SK-N-SH (cell line): ENCODE measurements around the gene BTBD18.

ENCODE experiments used
- CHD2 ChIP-seq: fragments of 150-350 bp; IDR thresholded peaks from 2 replicates; pipeline ENCODE4 v1.6.1; 2018; ENCODE audit warnings: low read length; ENCODE audit not compliant: partially characterized antibody
- CTCF ChIP-seq: fragments of 200-600 bp; sonication (generic); IDR thresholded peaks from 2 replicates; pipeline ENCODE4 v1.6.1; 2017; ENCODE audit warnings: antibody characterized with exemption, mild to moderate bottlenecking, moderate library complexity
- FOXM1 ChIP-seq: IDR thresholded peaks from 2 replicates; pipeline ENCODE4 v1.4.0; 2012; ENCODE audit warnings: low read depth, mild to moderate bottlenecking
- GABPA ChIP-seq: IDR thresholded peaks from 2 replicates; pipeline ENCODE4 v1.4.0; 2012; ENCODE audit warnings: low read depth, mild to moderate bottlenecking
- MAX ChIP-seq: IDR thresholded peaks from 2 replicates; pipeline ENCODE4 v1.4.0; 2012; ENCODE audit warnings: low read depth
- MEF2A ChIP-seq: IDR thresholded peaks from 2 replicates; pipeline ENCODE4 v1.4.0; 2012; ENCODE audit warnings: low read depth, borderline replicate concordance
- POLR2AphosphoS5 ChIP-seq: IDR thresholded peaks from 2 replicates; pipeline ENCODE4 v1.6.1; 2012; ENCODE audit warnings: low read depth, low read length
- RFX5 ChIP-seq: IDR thresholded peaks from 2 replicates; pipeline ENCODE4 v1.6.1; 2012; ENCODE audit warnings: mild to moderate bottlenecking, improper control_type of control experiment, low read length
- TAF1 ChIP-seq: IDR thresholded peaks from 2 replicates; pipeline ENCODE4 v1.6.1; 2012; ENCODE audit warnings: low read depth, mild to moderate bottlenecking, low read length, moderate library complexity, borderline replicate concordance
- TCF12 ChIP-seq: IDR thresholded peaks from 2 replicates; pipeline ENCODE4 v1.4.0; 2012
- YY1 ChIP-seq: IDR thresholded peaks from 2 replicates; pipeline ENCODE4 v1.4.0; 2012; ENCODE audit warnings: low read depth, mild to moderate bottlenecking

- TF ChIP-seq FOXM1 (no peak), CTCF (no peak), TAF1 (no peak), TCF12 (no peak), CHD2 (no peak), YY1 (no peak), MAX (no peak), MEF2A (no peak), RFX5 (no peak), POLR2AphosphoS5 (no peak), GABPA (no peak)
These were observed 15.9 kb downstream of the BTBD18 start for GRCh38 chr11:57735619-57736298.
